ENCODE results near the gene SUMO3.

Gene SUMO3

GRCh38 chr21:44779417-44780136 lies 38.3 kb downstream of the SUMO3 start:
- DNase-seq (ENCODE audit: low read depth in 2 of 2) = no peak

GRCh38 chr21:44778983-44779382 lies 38.9 kb downstream of the SUMO3 start:
- no peak for DNase-seq (ENCODE audit: low read depth in 2 of 2)

DNA sequence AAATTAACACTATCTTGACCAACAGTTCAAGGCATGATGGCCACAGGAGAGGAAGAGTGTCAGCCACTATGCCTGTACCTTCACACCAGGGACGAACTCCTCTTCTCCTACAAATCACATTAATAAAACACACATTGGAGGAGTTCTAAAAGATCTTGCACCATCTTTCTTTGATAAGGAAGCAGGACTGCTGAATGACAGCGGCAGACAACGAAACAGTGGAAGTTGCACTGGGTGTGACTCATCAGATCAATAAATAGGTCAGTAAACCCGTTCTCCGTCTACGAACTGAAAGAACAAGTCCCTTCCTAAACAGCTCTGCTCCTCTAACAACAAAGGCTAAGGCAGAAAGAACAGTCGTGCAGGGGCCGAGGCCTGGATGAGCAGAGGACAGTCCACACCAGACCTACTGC lies 39.4 kb downstream of the SUMO3 start:
- no peak for DNase-seq (ENCODE audit: low read depth in 2 of 2)

GRCh38 chr21:44778094-44778493 lies 39.8 kb downstream of the SUMO3 start:
- no peak for DNase-seq (ENCODE audit: low read depth in 2 of 2)

GRCh38 chr21:44774972-44775371 lies 42.9 kb downstream of the SUMO3 start:
- DNase-seq (ENCODE audit: low read depth in 2 of 2) = no peak

DNA sequence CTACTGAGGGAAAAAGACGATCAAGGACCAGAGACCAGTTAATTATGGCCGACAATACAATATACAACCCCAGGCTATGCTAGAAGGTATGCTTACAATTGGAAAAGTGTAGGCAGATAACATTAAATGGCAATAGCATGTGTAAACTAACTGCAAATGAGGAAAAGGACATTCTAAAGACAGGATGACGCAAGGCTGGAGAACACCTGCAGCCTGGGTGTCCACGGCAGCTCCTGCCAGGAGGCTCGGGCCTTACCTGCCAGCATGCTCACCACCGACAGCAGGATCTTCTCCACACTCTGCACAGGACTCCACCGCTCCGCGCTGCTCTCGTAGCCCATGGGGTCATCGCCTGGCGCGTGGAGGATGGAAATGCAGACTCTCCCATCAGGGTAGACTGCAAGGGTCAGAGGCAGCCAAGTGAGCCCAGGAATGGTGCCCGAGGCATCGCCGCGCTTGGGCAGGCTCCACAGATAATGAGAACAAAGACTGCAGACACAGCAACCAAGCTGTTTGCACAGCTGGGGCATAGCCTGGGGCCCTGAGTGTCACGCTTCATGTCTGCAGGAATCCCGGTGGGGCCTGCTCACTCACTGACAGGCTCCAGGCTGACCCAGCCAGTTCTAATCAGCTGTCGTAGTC lies 44.5 kb downstream of the SUMO3 start:
- DNase-seq (ENCODE audit: low read depth in 2 of 2) = no peak

DNA sequence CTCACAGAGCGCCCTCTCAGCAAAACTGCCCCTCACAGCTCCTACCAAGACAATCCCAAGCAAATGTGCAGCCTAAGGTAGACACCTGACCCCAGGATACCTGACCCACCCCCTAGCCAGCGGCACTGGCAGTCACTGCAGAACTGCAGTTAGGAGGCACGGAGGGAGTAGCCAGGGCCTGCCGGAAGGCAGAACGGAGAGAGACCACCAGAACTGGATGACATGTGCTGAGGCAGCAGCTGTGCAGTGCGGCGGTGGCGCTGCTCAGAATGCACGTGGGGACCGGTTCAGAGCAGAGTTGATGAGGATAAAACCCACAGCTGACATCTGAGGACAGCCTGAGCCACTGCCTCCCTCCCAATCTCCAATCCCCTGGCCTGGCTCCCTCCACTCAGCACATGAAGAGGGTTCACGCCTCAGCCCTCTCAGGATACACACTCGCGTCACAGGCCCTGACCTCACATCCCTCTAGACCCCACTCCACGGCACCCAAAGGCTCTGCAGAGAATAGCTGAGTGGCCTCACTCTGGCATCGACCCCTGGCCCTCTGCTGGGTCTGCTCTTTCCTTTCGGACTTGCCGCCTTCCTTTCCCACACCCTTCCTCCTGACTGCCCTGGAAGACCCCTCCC lies 45.9 kb downstream of the SUMO3 start:
- no peak for DNase-seq (ENCODE audit: low read depth in 2 of 2)

DNA sequence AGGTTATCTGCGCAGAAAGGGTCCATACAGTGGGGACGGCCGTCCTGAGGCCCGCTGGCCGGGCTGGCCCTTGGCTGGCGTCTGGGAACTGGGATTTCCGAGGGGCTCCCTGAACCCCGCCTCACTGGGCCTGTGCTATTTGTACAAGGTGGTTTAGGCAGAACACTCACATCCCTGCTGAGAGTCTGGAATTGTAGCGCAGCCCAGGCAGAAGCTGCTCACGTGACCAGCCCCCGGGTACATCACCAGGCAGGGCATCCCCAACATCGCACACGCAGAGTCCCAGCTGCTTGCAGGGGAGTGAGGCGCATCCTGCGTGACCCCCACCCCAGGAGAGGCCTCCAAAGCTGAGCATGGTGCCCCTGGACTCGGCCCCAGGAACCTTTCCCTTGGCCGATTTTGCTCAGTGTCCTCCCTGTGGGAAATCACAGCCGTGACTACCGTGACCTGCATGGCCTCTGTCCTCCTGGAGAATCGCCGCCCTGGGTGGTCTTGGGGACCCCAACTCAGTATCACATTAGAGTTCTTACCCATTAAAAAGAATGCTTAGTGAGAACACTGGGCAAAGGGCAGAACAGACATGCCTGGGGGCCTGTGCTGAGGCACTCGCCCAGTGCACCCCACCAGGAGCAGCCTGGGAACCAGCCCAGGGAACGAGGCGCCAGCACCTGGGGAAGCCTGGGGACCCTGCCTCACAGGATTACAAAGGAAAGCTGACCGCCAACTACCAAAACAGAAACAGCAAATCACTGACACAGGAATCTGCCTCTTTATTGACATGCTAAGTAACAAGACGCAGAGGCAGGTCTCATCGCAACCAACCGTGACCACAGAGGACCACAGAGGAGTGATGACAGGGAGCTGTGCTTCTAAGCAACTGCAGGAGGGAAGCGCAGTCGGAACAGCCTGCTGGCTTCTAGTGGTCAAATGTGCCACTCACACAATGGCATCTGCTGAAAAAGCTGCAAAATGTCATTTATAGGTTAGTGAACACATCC lies 49.7 kb downstream of the SUMO3 start:
- no peak for DNase-seq (ENCODE audit: low read depth in 2 of 2)

GRCh38 chr21:44766818-44767354 lies 51.0 kb downstream of the SUMO3 start:
- DNase-seq (ENCODE audit: low read depth in 2 of 2) = no peak

DNA sequence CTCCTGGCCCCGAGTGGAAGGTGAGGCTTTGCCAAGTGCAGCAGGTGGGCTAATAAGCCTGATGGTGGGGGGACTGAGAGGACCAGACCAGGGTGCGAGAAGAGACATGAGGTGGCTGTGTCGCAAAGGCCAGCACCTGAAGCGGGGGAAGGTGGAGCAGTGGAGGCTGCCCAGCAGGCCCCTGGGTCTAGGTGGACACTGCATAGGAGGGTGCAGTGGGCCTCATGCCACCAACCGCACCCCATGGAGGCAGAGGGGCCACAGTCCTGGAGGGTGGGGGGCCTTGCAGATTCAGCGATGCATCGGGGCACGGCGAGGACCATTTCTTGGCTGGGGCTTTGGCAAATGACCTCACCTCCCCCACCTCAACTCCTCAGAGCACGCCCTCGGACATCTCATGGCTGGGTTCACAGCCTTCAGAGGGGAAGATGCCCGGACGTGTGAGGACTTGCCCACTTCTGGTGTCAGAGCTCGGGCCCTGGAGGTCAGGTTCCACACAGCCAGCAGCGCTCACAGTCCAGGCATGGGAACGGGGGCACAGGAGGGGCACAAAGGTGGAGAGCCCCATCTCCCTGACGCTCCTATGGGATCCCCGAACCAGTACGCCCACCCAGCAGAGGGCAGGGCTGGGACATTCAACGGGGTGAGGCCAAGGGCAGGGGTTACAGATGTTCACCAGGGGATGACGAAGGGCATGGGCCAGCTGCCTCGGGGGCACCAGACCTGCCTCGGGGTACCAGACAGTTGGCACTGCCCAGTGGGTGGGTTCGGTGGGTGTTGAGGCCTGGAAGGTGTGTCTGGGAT lies 51.6 kb downstream of the SUMO3 start:
- DNase-seq (ENCODE audit: low read depth in 2 of 2) = no peak

DNA sequence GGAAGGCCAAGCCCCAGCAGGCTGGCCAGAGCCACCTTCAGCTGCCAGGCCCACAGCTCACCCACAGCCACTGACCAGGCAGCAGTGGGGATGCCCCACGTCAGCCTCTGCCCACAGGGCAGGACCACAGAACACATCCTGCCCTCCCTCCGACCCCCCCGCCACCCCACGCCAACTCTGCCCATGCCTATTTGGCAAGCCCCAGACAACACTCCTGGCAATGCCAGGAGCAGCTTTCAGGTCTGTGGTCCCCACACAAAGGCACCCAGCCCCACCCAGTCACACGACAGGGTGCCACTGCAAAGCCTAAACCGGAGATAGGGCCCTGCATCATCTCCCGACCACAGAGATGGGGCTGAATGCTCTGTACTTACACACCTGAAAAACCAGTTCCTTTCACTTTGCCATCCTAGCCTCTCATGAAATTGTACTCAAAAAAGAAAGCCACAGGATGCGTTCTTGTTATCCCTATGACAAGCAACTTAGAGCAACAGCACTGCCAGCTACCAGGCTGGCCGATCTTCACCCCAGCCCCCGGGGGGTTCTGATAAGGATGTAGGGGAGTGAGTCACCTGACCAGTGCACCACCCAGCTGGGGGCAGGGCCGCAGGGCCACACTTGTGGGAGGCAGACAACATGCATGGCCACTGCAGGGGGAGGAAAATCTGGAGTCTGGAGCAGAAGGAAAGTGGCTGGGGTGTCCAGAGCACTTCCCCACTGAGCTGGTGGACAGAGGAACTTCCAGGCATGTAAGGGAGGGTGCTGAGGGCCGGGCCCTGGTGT lies 52.4 kb downstream of the SUMO3 start:
- DNase-seq (ENCODE audit: low read depth in 2 of 2) = peak; percentile 2 to 25

DNA sequence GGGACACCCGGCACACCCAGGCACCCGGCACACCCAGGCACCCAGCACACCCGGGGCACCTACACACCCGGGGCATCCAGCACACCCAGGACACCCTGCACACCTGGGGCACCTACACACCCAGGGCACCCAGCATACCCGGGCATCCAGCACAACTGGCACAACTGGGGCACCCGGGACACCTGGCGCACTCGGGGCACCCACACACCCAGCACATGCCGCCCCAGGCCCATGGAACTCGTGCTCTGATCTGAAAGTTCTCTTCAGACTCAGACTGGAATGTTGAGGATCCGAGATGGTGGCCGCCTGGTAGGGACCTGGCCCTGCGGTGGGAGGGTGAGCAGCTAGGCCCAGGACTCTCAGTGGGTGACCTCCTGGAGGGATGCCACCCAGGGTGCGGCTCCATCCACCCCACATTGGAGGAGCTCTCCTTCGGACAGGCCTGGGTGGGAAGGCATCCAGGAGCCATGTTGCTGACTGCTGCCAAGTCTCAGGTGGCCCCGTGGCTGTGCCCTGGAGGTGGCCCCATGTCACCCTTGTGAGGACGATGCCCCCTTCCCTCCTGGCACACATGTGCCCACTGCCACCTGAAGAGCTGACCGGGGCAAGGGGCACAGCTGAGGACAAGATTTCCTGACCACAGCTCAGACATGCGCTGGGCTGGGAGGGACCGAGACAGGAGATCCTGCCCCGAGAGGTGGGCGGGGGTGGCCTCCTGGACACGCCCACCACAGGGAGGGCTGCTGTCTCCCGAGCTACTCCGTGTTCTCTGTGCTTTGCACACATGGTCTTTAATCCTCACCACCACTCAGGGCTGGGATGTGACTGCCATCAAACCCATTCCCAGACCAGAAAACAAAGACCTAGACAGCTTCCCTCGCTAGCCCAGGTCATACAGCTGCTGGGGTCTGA lies 53.3 kb downstream of the SUMO3 start:
- DNase-seq (ENCODE audit: low read depth in 2 of 2) = no peak

DNA sequence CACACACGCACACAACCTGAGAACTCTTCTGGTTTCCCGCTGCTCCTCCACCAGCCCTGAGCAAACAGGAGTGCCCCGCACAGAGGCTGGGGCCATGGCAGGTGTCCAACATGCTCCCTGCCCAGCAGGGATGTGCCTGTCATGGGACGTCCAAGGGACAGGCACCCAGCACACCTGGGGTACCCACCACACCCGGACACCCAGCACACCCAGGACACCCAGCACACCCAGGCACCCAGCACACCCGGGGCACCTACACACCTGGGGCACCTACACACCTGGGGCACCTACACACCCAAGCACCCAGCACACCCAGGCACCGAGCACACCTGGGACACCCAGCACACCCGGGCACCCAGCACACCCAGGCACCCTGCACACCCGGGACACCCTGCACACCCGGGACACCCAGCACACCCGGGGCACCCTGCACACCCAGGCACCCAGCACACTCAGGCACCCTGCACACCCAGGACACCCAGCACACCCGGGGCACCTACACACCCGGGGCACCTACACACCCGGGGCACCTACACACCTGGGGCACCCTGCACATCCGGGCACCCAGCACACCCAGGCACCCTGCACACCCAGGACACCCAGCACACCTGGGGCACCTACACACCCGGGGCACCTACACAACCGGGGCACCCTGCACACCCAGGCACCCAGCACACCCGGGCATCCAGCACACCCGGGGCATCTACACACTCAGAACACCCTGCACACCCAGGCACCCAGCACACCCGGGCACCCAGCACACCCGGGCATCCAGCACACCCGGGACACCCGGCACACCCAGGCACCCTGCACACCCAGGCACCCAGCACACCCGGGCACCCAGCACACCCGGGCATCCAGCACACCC lies 54.2 kb downstream of the SUMO3 start:
- no peak for DNase-seq (ENCODE audit: low read depth in 2 of 2)

DNA sequence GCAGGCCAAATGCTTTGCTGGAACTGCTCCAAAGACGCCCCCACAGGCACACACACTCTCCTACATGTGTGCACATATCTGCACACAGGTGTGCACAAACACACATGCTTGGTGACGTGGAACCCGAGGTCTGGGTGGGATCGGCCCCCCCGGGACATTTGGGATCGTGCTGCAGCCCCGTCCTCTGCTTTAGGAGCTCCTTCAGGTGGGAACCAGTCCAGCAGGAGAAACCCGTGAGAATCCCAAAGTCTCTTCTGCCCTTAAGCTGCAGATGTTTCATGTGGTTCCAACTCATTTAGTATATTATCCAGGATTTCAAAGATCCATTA lies 54.8 kb downstream of the SUMO3 start:
- no peak for DNase-seq (ENCODE audit: low read depth in 2 of 2)

- no peak for DNase-seq (ENCODE audit: low read depth in 2 of 2)
These were observed 55.4 kb downstream of the SUMO3 start for GRCh38 chr21:44762221-44763049.

GRCh38 chr21:44761747-44762208 lies 56.1 kb downstream of the SUMO3 start:
- DNase-seq (ENCODE audit: low read depth in 2 of 2) = no peak
